Measurements from ENCODE around the gene KRT72.

GRCh38 chr12:52585066-52585465, 16.2 kb downstream of the KRT72 start:
- no peak for TF ChIP-seq CTCF (conservative IDR thresholded peaks at IDR 0.05)
- TF ChIP-seq ZFX (IDR thresholded peaks at IDR 0.05): no peak
